Testis (tissue), 3 donors: ENCODE results near the gene CRABP2. TPM values are rescaled to one million over a fixed set of nuclear protein-coding genes. Genes with fewer than 3 reads are reported as not detected.

Experiments
- DNase-seq: peaks from one replicate; pipeline ENCODE4 v3.0.0-alpha.2; 2019
- H3K27ac ChIP-seq, 2 donors: fragments of 200-600 bp; sonication (generic); one replicate each; pipeline ENCODE4 v1.5.1; 2019
- H3K27me3 ChIP-seq: fragments of 200-600 bp; sonication (generic); one replicate; pipeline ENCODE4 v1.5.1; 2019
- H3K36me3 ChIP-seq: fragments of 200-600 bp; sonication (generic); one replicate; pipeline ENCODE4 v1.5.1; 2017; ENCODE audit warnings: low read depth; ENCODE audit errors: missing control alignments
- H3K4me1 ChIP-seq: fragments of 200-600 bp; sonication (generic); one replicate; pipeline ENCODE4 v1.5.1; 2019
- H3K4me3 ChIP-seq, 2 donors: fragments of 200-600 bp; sonication (generic); one replicate each; pipeline ENCODE4 v1.5.1; 2017 to 2019
- H3K9me3 ChIP-seq: fragments of 200-600 bp; sonication (generic); one replicate; pipeline ENCODE4 v1.5.1; 2017
- CTCF ChIP-seq, 3 experiments: fragments of 450-650 bp in 2 of 3; fragments of 200-600 bp in 1 of 3; sonication (generic) in 1 of 3; IDR thresholded peaks; one replicate each; pipeline ENCODE4 v1.5.1; 2016 to 2019; ENCODE audit warnings: antibody characterized with exemption in 3 of 3, mild to moderate bottlenecking in 2 of 3, moderate library complexity in 1 of 3
- POLR2A ChIP-seq: fragments of 450-650 bp; IDR thresholded peaks from one replicate; pipeline ENCODE4 v1.6.1; 2017; ENCODE audit warnings: antibody characterized with exemption, mild to moderate bottlenecking, moderate library complexity
- WGBS, 2 donors: methylation state at CpG; one replicate each; pipeline ENCODE4 v1.1.5; 2018; 5-methylcytosine and 5-hydroxymethylcytosine counted together
- intact Hi-C: fragments of 100-400 bp; cut with DNase I; formaldehyde crosslinking; loops from one replicate; pipeline ENCODE4 v1.15.1; 2023; ENCODE audit warnings: low total_unique reads
- polyA plus RNA-seq: library from polyadenylated mRNA; stranded (reverse); fragments of 350-450 nt; fragmentation: Illumina TruSeq; extraction: RNeasy Lipid Tissue Mini Kit (QIAGEN cat#74804); gene quantifications from one replicate; pipeline ENCODE4 v1.2.3, GENCODE V29; 2014; ENCODE audit warnings: low read depth, low replicate concordance; ENCODE audit not compliant: insufficient read depth
- total RNA-seq, 2 donors: library from RNA; depleted of rRNA; stranded (reverse); fragments of >200 nt; gene quantifications; one replicate each; pipeline ENCODE4 v1.2.3, GENCODE V29; 2016

CRABP2 gene
- total and polyA plus RNA-seq, 3 donors from 2014 or later, result 2.1 to 21.0 (median 6.8) TPM

GRCh38 chr1:156728599-156729462 is 23.4 kb upstream of the CRABP2 start, which contains the start of gene ISG20L2:
Gene ISG20L2 (minus strand): TSS chr1:156728766. CDS start chr1:156727652, 1,114 bp downstream.
- no peaks in the 10 kb centered on the region for H3K9me3 ChIP-seq
- WGBS, 2 donors, result 1% methylated on average over 44 to 55 of the region's 57 CpGs
- peaks cover 44% of the 10 kb centered on the region for H3K4me1 ChIP-seq
- no peaks in the 10 kb centered on the region for H3K36me3 ChIP-seq
- peak within 1 kb of the TSS; percentile 91 for H3K4me3 ChIP-seq
- intact Hi-C loops, result no loop called here
- H3K27me3 ChIP-seq, result no peaks in the 10 kb centered on the region
- H3K27ac ChIP-seq, result peak within 1 kb of the TSS; percentile 97 to 98
- TF ChIP-seq POLR2A (peak; percentile 6), CTCF (IDR thresholded peaks at IDR 0.05) (no peak)
- peak; percentile 99 for DNase-seq

GRCh38 chr1:156727926-156728598 is 22.7 kb upstream of the CRABP2 start, which contains the start of gene METTL25B:
Gene METTL25B (plus strand): TSS chr1:156728469. CDS start chr1:156729105, 636 bp downstream.
- peak within 1 kb of the TSS; percentile 91 for H3K4me3 ChIP-seq
- no peaks in the 10 kb centered on the region for H3K27me3 ChIP-seq
- peaks cover 44% of the 10 kb centered on the region for H3K4me1 ChIP-seq
- DNase-seq, result peak; percentile 89
- H3K9me3 ChIP-seq, result no peaks in the 10 kb centered on the region
- H3K27ac ChIP-seq, result peak within 1 kb of the TSS; percentile 97 to 98
- intact Hi-C loops, result no loop called here
- TF ChIP-seq CTCF (IDR thresholded peaks at IDR 0.05) (no peak), POLR2A (no peak)
- 1% methylated on average over 20 to 46 of the region's 46 CpGs for WGBS, 2 donors
- no peaks in the 10 kb centered on the region for H3K36me3 ChIP-seq

GRCh38 chr1:156727492-156727891 is 22.1 kb upstream of the CRABP2 start:
- peak overlapping the region; percentile 91 for H3K4me3 ChIP-seq
- H3K9me3 ChIP-seq, result no peaks in the 10 kb centered on the region
- TF ChIP-seq CTCF (IDR thresholded peaks at IDR 0.05), result no peak
- TF ChIP-seq POLR2A, result no peak
- H3K27me3 ChIP-seq, result no peaks in the 10 kb centered on the region
- 41 to 47% methylated on average over 7 of the region's 7 CpGs for WGBS, 2 donors
- no peaks in the 10 kb centered on the region for H3K36me3 ChIP-seq
- no peak for DNase-seq
- H3K27ac ChIP-seq, result peak overlapping the region in 1 of 2 donors; percentile 98
- intact Hi-C loops, result no loop called here
- H3K4me1 ChIP-seq, result peaks cover 44% of the 10 kb centered on the region

- Histone ChIP-seq H3K27me3 (no peaks in the 10 kb centered on the region), H3K27ac (peak overlapping the region in 1 of 2 donors; percentile 19), H3K4me1 (peaks cover 44% of the 10 kb centered on the region), H3K36me3 (no peaks in the 10 kb centered on the region), H3K9me3 (no peaks in the 10 kb centered on the region), H3K4me3 (no peak overlapping the region)
- intact Hi-C loops, result no loop called here
- DNase-seq, result peak; percentile 75
- 48 to 59% methylated on average over 15 of the region's 15 CpGs for WGBS, 2 donors
- no peak for TF ChIP-seq POLR2A
- TF ChIP-seq CTCF (IDR thresholded peaks at IDR 0.05), result peak; percentile 18 to 54 (median 41)
Observed at GRCh38 chr1:156726549-156727226, 21.3 kb upstream of the CRABP2 start.
